ENCODE data around the gene UTS2.

Gene UTS2

GRCh38 chr1:7809742-7810141 lies 43.1 kb downstream of the UTS2 start:
- DNase-seq = no peak

GRCh38 chr1:7808253-7808844 lies 44.5 kb downstream of the UTS2 start:
- DNase-seq = no peak

GRCh38 chr1:7805460-7805859 lies 47.4 kb downstream of the UTS2 start:
- DNase-seq = no peak

All from activated CD4-positive, alpha-beta T cell treated with anti-CD3 and anti-CD28 coated beads, Interleukin-2, amount 50 U/mL, for 1 hour (primary cell).